Measurements from ENCODE around the gene C14orf180.
"Not testable (repeated sequence)": the region's sequence is repeated elsewhere in the genome, so short reads cannot be mapped to it uniquely, and the experiment has no call there.

Gene C14orf180

DNA sequence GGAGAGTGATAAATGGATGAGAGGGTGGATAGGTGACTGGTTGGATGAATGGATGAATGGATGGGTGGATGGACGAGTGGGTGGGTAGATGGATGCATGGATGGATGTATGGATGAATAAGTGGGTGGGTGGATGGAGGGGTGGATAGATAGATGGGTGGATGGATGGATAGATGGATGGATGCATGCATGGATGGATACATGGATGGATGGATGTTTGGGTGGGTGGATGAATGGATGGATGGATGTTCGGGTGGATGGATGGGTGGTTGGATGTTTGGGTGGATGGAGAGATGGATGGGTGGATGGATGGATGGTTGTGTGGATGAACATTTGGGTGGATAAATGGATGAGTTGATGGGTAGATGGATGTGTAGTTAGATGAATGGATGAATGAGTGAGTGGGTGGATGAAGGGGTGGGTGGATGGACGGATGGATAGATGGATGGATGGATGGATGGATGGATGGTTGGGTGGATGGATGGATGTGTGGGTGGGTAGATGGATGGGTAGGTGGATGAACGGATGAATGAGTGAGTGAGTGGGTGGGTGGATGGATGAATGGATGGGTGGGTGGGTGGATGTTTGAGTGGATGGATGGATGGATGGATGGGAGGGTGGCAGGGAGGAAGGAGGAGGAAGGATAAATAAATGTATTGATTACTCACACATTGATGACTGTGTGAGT lies 34.7 kb downstream of the C14orf180 start:
- no peak for DNase-seq

DNA sequence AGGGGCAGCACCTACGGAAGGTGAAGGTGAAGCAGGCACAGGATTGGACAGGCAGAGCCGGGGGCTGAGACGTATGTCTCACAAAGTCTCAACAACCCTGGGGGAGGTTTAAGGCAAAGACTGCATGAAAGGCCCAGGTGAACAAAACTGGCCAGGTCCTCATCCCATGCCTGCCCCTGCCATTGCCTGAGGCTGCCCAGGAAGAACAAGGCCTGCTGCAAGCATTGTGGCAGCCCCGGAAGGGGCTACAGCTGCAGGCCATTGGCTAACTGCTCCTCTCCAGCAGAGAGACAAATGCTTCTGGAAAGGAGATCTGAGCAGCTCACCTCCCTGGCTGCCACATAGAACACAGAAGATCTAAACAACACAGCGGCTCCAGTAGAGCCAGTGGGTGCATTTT lies 45.4 kb downstream of the C14orf180 start:
- DNase-seq: no peak

DNA sequence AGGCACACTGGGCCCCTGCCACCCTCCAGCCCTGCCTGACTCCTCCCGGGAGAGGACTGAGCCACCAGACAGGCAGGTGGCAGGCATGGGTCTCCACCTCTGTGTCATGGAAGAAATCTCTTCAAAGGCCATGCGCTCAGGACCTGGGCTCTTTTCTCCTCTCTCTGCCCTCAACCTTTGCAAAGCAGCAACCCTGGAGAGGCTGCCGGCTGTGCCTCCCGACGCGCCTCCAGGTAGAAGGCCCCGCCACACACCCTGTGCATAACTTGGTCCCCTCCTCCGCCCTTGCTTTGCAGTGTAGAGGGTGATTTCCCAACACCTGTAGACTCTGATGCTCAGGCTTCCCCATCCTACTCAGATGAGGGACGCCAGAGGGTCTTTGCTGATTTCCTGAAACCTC lies 53.2 kb downstream of the C14orf180 start:
- DNase-seq: no peak

DNA sequence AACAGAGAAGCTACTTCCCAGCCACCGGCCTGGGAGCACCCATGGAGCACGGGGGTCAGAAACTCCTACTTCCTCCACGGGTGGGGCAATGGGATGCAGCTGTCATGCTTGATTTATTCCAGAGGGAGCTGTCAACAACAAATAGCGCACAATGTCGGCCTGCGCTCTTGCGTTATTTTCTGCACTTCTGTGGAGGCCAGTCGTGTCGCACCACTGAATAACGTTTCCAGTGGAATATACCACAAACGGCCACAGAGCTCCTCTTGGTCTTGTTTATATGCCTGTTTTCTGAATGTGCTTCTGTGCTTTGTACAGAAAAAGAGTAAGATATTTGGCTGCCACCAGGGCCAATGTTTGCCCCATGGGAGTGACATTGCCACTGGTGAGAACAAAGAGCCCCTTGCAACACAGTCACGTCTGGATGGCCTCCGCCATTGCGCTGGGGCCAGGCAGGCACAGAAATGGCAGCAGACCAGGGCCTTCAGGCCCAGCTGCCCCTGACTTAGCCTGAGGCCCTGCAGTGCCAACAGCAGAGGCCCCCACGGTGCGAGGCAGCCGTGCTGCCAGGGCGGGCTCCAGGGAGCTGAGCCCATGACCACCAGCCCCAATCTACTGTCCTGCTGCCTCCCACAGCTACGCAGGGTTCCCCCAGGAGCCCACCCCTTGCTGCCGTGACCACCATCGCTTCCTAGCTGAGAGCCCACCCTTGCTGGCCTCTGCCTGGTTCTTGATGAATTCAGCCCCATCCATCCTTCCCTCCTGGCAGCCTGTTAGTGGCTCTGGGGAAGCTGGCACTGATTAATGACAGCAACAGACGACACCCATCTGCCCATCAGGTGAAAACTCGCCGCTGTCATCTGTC lies 53.9 kb downstream of the C14orf180 start:
- no peak for DNase-seq

DNA sequence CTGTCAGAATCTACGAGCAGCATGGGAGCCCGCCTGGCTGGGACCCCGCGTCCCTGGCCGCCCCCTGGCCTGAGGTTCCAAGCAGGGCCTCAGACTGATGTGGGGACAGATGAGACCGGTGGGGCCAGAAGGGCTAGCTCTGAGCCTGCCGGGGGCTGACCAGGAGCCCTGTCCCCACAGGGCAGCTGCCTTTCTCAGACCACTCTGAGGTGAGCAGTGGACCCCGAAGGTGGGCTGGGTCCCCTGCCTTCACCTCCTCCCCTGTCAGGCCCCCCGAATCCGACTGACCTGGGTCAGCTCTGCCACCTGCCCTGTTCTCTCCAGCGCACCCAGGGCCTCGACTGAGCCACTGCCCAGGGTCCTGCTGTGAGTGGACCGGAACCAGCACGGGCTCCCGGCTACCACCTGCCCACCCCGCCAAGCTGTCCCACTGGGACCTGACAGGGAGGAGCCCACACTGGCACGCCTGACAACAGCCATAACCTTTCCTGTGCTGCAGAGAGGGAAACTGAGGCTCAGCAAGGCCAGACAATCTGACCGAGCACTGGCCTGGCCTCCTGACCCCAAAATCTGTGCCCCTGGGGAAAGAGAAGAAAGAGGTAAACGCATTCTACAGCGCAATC lies 54.7 kb downstream of the C14orf180 start:
- no peak for DNase-seq

DNA sequence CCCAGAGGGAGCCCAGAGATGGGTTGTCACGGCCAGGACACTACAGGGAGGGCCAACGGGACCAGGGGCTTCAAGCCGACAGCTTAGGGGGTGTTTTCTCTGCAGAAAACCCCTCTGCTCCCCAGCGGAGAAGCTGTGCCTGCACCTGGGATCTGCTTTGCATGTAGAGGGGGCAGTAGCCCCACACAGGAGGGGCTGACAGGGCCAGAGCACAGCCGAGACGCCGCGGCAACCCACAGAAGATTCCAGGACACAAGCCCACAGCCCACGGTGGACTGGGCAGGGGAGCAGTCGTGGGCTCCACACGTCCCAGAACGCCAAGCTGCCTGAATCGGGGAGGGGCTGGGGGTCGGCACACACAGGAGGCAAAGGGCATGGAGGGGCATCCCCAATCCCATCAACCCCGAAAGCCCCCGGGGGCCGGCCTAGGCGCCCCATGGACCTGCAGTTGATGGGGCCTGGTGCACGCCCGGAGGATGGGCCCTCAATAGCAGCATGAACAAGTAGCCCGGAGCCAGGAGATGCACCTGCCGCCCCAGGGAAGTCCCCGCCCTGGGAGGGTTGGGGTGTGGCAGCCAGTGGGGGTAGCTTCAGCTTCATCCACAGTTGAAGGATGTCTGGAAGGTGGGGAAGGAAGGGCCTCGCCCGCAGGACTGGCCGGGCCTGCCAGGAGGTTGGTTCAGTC lies 55.5 kb downstream of the C14orf180 start:
- DNase-seq: no peak

DNA sequence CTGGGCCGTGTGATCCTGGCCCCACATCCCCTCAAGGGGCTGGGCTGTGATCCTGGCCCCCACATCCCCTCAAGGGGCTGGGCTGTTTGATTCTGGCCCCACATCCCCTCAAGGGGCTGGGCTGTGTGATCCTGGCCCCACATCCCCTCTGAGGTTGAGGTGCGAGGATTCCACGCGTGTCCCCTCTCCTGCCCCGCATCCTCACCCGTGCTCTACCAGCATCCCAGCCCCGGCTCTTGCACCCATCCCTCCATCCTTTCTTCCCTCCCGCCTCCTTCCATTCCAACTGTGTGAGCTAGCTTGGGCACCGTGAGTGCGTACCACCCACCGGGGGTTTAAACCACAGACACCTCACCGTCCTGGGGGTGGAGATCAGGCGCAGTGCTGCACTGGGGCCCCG lies 56.2 kb downstream of the C14orf180 start:
- no peak for DNase-seq

DNA sequence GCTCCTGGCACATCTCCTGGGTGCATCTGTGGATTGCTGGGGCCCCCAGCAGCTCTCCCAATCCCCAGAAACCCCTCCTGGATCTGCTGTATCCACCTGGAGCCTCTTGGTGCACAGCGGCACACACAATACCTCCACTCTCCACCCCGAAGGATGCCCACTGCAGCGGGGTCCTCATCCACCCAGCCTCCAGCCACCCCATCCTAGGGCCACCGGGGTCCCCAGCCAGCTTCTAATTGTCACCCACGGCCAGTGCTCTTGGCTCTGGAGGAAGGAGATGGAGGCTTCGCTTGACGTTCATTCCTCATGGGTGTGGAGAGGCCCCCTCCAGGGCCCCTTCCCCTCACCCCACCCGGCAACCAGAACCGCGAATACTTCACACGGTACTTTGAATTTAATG lies 56.6 kb downstream of the C14orf180 start:
- DNase-seq: no peak

DNA sequence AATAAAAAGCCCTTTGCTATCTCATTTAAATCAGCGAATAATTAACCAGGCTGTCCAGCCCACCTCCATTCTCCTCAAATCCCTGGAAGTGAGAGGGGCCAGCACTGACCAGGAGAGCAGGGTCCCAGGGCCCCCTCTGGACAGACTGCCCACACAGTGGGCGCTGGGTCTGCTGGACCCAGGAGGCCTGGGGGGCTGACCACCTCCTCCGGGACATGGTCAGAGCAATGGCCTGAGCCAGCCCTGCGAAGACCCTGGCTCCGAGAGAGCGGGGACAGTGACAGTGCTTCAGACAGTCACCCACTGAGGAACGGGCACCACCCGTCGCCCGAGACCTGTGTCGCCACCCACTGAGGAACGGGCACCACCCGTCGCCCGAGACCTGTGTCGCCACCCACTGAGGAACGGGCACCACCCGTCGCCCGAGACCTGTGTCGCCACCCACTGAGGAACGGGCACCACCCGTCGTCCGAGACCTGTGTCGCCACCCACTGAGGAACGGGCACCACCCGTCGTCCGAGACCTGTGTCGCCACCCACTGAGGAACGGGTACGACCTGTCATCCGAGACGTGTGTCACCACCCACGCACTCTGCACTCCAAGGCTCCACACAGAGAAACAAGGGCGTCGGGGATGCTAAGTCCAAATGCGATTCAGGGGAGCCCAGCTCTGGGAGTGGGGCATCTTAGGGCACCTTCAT lies 57.4 kb downstream of the C14orf180 start:
- not testable (repeated sequence) for DNase-seq

DNA sequence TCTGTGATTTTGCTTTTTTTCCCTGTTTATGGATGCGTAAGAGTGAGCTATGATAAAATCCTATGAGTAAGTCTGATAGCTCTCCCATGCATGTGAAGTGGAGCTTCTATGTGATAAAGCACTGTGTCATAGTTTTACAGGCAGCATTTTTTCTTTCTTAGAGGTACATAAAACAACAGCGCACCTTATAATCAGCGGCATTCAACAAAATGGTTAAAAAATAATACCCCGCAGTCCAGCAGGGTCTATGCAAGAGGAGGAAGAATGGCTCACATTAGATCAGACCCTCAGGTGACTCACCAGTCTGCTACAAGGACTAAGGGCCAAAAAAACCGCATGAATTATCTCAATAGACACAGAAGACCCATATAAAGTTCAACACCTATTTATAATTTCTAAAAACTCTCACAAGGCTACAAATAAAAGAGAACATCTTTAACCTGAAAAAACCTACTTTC lies 58.0 kb downstream of the C14orf180 start:
- no peak for DNase-seq

DNA sequence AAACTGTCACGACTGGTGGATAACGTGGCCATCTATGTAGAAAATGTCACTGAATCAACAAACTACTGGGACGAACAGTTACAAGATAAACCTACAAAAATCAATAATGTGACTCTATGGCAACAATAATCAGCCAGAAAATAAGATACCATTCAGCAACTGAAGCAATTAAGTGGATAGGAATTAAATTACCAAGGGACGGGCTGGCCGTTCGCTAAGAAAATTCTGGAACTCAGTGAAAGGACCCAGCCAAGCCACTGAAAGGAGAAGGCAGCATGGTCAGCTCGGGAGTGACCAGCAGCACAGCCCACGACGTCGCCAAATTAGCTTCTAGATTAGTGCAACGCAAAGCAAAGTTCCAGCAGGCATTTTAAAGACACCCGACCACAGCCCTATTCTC lies 58.6 kb downstream of the C14orf180 start:
- no peak for DNase-seq

DNA sequence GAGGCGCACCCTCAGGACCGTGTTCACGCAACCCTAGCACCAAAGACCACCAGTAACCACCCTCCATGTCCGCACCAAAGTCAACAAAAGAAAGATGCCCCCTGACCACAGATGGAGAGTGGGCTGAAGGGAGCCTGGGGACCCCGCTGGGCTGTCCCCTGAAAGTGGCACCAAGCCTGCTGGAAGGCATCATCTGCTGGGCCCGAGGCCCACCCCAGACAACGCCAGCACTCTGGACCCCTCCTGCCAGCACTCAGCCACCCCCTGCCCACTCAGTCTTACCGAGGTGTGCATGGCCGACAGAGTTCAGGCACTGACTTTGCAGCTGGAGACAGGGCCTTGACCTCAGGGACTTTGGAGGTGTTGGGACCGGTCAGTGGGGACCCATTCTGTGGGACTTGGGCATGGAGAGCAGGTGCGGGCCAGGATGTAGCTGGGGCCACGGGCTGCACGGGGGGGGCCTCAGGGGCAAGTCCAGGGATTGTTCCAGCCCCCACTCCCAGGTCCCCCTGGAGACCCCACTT lies 59.4 kb downstream of the C14orf180 start:
- no peak for DNase-seq

DNA sequence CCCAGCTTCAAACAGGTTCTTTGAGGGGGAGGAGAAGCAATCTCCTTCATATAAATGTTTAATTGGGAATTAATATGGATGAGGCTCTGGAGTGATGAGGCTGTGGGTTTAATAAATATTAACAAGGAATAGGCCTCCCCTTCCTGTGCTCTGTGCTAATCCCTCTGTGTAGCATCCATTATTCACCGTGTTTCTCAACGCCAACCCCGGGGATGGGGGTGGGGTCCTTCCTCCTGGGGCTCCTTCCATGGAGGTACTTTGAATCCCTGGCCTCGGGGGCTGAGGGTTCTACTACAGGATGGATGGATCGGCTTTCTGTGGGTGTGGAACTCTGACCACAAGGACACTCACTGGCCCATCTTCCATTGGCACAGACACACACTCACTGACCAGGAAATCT lies 59.9 kb downstream of the C14orf180 start:
- DNase-seq: no peak

Data from right kidney (tissue), 1 donor.